Lung (tissue), 12 donors: Measurements from ENCODE around the gene EPS8L2. TPM values are rescaled to one million over a fixed set of nuclear protein-coding genes. Genes with fewer than 3 reads are reported as not detected.

Experiments used
- ATAC-seq: fragments of 200-7000 bp; cut with Tn5 transposase; one replicate; pipeline ENCODE4 v1.9.1; 2020; ENCODE audit warnings: moderate number of reproducible peaks; ENCODE audit not compliant: insufficient read depth, low FRiP score
- DNase-seq, 3 donors: peaks; one replicate each; pipeline ENCODE4 v3.0.0-alpha.2; 2013 to 2017
- H3K27ac ChIP-seq, 2 donors: one replicate each; pipeline ENCODE4 v1.5.1; 2013; ENCODE audit warnings: mild to moderate bottlenecking in 2 of 2, moderate library complexity in 2 of 2, control low read depth in 1 of 2, inconsistent platforms in 1 of 2, low read depth in 1 of 2, low read length in 1 of 2
- H3K27me3 ChIP-seq, 3 donors: one replicate each; pipeline ENCODE4 v1.5.1; 2013; ENCODE audit warnings: low read length in 2 of 3; ENCODE audit not compliant: control insufficient read depth in 3 of 3, insufficient read depth in 3 of 3
- H3K36me3 ChIP-seq, 4 donors: one replicate each; pipeline ENCODE4 v1.5.1; 2013; ENCODE audit warnings: low read length in 4 of 4, mild to moderate bottlenecking in 1 of 4, moderate library complexity in 1 of 4; ENCODE audit not compliant: control insufficient read depth in 4 of 4, insufficient read depth in 4 of 4
- H3K4me1 ChIP-seq, 5 donors: one replicate each; pipeline ENCODE4 v1.5.1; 2013; ENCODE audit warnings: low read length in 5 of 5, mild to moderate bottlenecking in 2 of 5, moderate library complexity in 1 of 5; ENCODE audit not compliant: control insufficient read depth in 5 of 5, insufficient read depth in 5 of 5
- H3K4me3 ChIP-seq: one replicate; pipeline ENCODE4 v1.5.1; 2013; ENCODE audit warnings: mild to moderate bottlenecking, control low read depth, moderate library complexity
- H3K9ac ChIP-seq, 2 donors: one replicate each; pipeline ENCODE4 v1.5.1; 2013; ENCODE audit warnings: low read length in 2 of 2, control low read depth in 1 of 2; ENCODE audit not compliant: insufficient read depth in 1 of 2
- H3K9me3 ChIP-seq, 4 donors: one replicate each; pipeline ENCODE4 v1.5.1; 2013; ENCODE audit warnings: low read length in 3 of 4, mild to moderate bottlenecking in 1 of 4, moderate library complexity in 1 of 4; ENCODE audit not compliant: control insufficient read depth in 4 of 4, insufficient read depth in 3 of 4
- WGBS, 2 donors: extraction: QIAGEN DNeasy Blood & Tissue Kit; methylation state at CpG; one replicate each; pipeline ENCODE4 v1.1.7; 2013; 5-methylcytosine and 5-hydroxymethylcytosine counted together
- polyA plus RNA-seq, 2 donors: library from polyadenylated mRNA; stranded (reverse); fragments of 200-250 nt; gene quantifications; one replicate each; pipeline ENCODE4 v1.2.1, GENCODE V29; 2013
- total RNA-seq, 2 donors: library from RNA; depleted of rRNA in 1 of 2; stranded (reverse); fragments of >200 nt in 1 of 2; gene quantifications; one replicate each; pipeline ENCODE4 v1.2.1, GENCODE V29; 2014 to 2021
- TF ChIP-seq, protein P1 (sequence below): IDR thresholded peaks from 2 replicates; pipeline ENCODE4 v1.5.1; 2012; ENCODE audit warnings: mild to moderate bottlenecking; ENCODE audit errors: control extremely low read depth, extremely low read depth
- donor health status: control.
- donor health status: control.
- donor health status: Bipolar disorder and iron deficiency.
- donor health status: healthy.
- donor health status: DM: yes; HTN: yes; CAD: no.

The EPS8L2 gene
- total and polyA plus RNA-seq, 4 donors = 35.6 to 166 (median 103) TPM

DNA sequence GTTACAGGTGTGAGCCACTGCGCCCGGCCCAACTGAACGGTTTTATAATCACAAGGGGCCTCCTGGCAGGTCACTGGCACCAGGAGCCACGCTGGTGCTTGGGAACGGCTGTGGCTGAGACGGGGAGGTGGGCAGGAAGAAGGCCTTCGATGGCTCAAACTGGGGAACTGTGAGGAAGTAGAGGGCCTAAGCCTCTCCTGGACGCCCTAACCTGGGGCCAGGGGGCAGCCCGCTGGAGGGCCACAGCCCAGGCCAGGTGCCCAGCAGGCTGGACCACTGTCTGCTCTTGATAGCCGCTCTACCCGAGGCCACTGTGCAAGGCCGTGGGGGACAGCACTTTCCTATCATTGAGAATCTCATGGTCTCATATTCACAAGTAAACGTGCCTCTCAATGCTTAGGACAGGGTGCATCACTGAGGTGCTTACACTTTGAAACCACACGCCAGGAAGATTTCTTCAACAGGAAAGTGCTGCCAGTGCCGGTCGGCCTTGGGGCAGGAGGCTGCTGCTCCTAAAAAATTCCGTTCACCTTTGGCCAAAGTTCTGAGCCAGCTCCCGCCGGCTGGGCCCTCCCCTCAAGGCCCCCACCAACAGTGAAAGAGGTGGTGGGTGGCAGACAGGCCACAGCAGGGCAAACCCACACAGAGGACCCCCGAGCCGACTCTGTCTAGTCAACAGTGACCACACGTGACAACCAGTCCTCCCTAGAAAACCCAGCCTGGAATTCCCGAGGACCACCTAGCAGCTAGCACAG is 64.0 kb downstream of the EPS8L2 start:
- 91% methylated on average over 23 of the region's 23 CpGs for WGBS, 2 donors
- H3K4me1 ChIP-seq = peaks cover 0 to 2% (median 0%) of the 10 kb centered on the region in 5 donors
- no peak overlapping the region for H3K4me3 ChIP-seq
- H3K27ac ChIP-seq = no peak overlapping the region
- TF ChIP-seq, protein P1, sequence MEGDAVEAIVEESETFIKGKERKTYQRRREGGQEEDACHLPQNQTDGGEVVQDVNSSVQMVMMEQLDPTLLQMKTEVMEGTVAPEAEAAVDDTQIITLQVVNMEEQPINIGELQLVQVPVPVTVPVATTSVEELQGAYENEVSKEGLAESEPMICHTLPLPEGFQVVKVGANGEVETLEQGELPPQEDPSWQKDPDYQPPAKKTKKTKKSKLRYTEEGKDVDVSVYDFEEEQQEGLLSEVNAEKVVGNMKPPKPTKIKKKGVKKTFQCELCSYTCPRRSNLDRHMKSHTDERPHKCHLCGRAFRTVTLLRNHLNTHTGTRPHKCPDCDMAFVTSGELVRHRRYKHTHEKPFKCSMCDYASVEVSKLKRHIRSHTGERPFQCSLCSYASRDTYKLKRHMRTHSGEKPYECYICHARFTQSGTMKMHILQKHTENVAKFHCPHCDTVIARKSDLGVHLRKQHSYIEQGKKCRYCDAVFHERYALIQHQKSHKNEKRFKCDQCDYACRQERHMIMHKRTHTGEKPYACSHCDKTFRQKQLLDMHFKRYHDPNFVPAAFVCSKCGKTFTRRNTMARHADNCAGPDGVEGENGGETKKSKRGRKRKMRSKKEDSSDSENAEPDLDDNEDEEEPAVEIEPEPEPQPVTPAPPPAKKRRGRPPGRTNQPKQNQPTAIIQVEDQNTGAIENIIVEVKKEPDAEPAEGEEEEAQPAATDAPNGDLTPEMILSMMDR = no peak
- no peak for ATAC-seq
- H3K9me3 ChIP-seq = no peaks in the 10 kb centered on the region
- H3K36me3 ChIP-seq = peaks cover 0 to 56% (median 17%) of the 10 kb centered on the region in 4 donors
- no peaks in the 10 kb centered on the region for H3K27me3 ChIP-seq
- DNase-seq = no peak
- H3K9ac ChIP-seq = no peak overlapping the region

DNA sequence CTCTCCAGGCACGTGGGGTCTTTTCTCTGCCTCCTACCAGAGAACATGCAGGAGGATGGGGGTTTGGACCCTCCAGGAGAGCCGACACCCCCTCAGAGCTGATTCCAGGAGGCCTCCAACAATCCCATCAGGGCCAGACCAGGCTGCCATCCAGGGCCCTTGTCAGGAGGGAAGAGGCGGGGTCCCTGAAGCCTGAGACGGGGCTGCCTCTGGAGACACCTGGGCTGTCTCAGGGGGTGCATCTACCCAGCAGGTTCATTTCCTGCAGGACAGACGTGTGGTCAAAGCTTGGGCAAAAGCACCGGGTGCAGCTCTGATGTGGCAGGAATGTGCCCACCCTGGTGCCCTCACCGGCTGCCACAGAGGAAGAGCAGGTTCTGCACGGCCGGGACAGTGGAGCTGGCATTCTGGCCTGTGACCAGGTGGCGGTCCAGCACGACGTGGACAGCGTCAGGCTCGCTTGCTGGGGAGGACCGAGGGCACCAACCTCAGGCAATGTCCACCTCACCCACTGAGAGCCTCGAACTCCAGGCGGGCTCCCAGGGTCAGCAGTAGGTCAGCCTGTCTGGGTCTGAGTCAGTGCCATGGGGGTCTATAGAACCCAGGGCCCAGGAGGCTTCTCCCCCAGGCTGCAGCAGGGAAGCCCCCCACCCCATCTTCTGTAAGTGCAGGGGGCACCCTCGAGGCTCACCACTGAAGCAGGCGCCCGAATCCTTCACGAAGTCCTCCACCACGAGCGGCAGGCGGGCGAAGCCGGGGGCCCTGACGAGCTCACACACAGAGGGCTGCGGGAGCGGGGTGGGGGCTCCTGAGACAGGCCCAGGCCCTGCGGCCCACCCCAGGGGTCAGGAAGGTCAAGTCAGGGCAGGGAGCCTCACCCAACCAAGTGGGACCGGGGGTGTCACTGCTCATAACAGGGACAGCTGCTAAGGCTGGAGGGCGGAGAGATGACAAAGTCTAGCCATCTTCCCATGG is 64.9 kb downstream of the EPS8L2 start:
- no peaks in the 10 kb centered on the region for H3K27me3 ChIP-seq
- H3K4me3 ChIP-seq = no peak overlapping the region
- DNase-seq (no peak), ATAC-seq (no peak)
- WGBS, 2 donors = 91 to 95% methylated on average over 32 of the region's 32 CpGs
- peaks cover 0 to 50% (median 15%) of the 10 kb centered on the region in 4 donors for H3K36me3 ChIP-seq
- TF ChIP-seq, protein P1 = no peak
- no peak overlapping the region for H3K27ac ChIP-seq
- peaks cover 0 to 8% (median 0%) of the 10 kb centered on the region in 5 donors for H3K4me1 ChIP-seq
- H3K9ac ChIP-seq = no peak overlapping the region
- H3K9me3 ChIP-seq = no peaks in the 10 kb centered on the region

DNA sequence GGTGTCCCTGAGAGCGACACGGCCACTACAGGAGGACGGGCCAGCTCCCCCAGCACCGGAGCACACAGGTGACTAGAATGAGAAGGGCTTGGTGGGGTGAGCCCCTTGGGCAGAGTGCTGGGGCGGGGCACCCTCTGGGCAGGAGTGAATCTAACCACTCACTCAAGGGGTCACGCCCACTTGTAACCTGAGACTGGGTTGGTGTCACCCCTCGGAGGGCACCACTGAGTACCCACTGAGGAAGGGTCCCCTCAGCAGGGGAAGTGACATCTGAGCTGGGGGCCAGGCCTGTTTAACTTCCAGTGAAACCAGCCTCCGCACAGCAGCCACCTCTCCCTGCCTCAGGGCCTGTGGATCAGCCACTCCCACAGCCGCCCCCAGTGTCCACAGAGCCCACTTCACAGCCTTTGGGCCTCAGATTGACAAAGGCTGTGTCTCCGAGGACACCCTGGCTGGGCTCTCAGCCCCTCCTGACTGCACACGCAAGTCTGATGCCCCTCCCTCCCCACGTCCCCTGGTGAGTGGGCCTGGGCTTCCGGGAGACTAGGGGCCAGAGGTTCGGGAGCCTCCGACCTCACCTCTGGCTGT is 65.7 kb downstream of the EPS8L2 start:
- peaks cover 0 to 45% (median 12%) of the 10 kb centered on the region in 4 donors for H3K36me3 ChIP-seq
- H3K4me1 ChIP-seq = peaks cover 0 to 12% (median 3%) of the 10 kb centered on the region in 5 donors
- H3K9me3 ChIP-seq = no peaks in the 10 kb centered on the region
- ATAC-seq (no peak), DNase-seq (no peak)
- TF ChIP-seq, protein P1 = no peak
- no peak overlapping the region for H3K9ac ChIP-seq
- H3K27ac ChIP-seq = no peak overlapping the region
- H3K27me3 ChIP-seq = no peaks in the 10 kb centered on the region
- WGBS, 2 donors = 86 to 90% methylated on average over 15 of the region's 15 CpGs
- H3K4me3 ChIP-seq = no peak overlapping the region
